OCI-M1 (cell line): ENCODE measurements around the gene CHAF1A.

ENCODE experiments used
- DNase-seq: peaks from one replicate; lab custom pipeline; 2025; lab: John Stamatoyannopoulos, UW

CHAF1A gene

GRCh38 chr19:4405977-4406376, 3.5 kb downstream of the CHAF1A start:
- DNase-seq = no peak

GRCh38 chr19:4406626-4407025, 4.2 kb downstream of the CHAF1A start:
- no peak for DNase-seq

GRCh38 chr19:4409123-4409933, 6.9 kb downstream of the CHAF1A start:
- DNase-seq = no peak

- no peak for DNase-seq
These were observed 11.1 kb downstream of the CHAF1A start for GRCh38 chr19:4413588-4413987.

GRCh38 chr19:4414144-4414799, 11.8 kb downstream of the CHAF1A start:
- DNase-seq = no peak

- DNase-seq = no peak
These were observed 12.4 kb downstream of the CHAF1A start for GRCh38 chr19:4414800-4415321.

GRCh38 chr19:4415352-4415751, 12.9 kb downstream of the CHAF1A start:
- no peak for DNase-seq

- DNase-seq = no peak
These were observed 13.8 kb downstream of the CHAF1A start for GRCh38 chr19:4416268-4416667.

- no peak for DNase-seq
These were observed 21.1 kb downstream of the CHAF1A start for GRCh38 chr19:4423416-4424126.

GRCh38 chr19:4425537-4425936, 23.1 kb downstream of the CHAF1A start:
- no peak for DNase-seq

GRCh38 chr19:4428326-4428975, 26.0 kb downstream of the CHAF1A start:
- DNase-seq = no peak

GRCh38 chr19:4429256-4429655, 26.8 kb downstream of the CHAF1A start:
- no peak for DNase-seq

GRCh38 chr19:4429771-4430171, 27.3 kb downstream of the CHAF1A start:
- DNase-seq = no peak

GRCh38 chr19:4430760-4431159, 28.3 kb downstream of the CHAF1A start:
- DNase-seq = no peak

GRCh38 chr19:4431296-4431695, 28.9 kb downstream of the CHAF1A start:
- no peak for DNase-seq

GRCh38 chr19:4431808-4432674, 29.6 kb downstream of the CHAF1A start:
- no peak for DNase-seq

GRCh38 chr19:4432918-4433506, 30.6 kb downstream of the CHAF1A start:
- DNase-seq = no peak

- DNase-seq = no peak
These were observed 32.0 kb downstream of the CHAF1A start for GRCh38 chr19:4434391-4434790.

GRCh38 chr19:4436231-4436630, 33.8 kb downstream of the CHAF1A start:
- DNase-seq = no peak

GRCh38 chr19:4437103-4437502, 34.7 kb downstream of the CHAF1A start:
- DNase-seq = no peak

GRCh38 chr19:4439243-4439642, 36.8 kb downstream of the CHAF1A start:
- no peak for DNase-seq
